ENCODE results near the gene TMPRSS6. TPM values are rescaled to one million over a fixed set of nuclear protein-coding genes. Genes with fewer than 3 reads are reported as not detected.

Gene TMPRSS6
- total RNA-seq, 1 donor from 2014 or later, result not detected

DNA sequence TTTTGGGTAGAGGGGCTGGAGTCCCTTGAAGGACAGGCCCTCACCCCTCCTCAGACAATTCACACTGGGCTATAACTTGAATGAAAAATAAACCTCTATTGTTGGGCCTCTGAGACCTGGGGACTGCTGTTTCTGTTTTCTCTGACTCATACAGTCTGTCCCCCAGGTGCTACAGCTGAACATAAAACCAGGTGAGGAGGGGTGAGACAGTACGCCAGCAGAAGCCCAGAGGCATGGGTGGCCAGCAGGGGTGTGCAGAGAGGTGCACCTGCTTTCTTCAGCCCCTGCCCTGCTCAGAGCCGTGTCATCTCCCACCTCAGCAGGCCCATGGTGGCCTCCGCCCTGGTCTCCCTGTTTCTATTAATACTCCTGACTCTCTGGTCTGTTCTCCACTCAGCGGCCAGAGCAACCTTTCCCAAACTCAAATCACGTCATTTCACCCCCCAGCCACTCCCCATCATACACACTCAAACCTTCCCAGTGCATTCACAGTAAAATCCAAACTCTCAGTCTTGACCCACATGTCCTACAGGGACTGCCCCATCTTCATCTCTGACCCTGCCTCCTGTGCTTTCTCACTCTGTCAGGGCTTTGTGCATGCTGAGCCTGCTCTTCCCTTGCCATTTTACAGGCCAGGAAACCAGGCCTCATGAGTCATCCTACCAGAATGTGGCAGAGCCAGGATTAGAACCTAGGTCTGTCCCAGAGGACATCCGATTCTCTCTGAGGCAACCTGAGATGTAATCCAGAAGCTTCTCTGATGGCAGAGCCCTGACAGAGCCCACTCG lies 45.6 kb upstream of the TMPRSS6 start:
- TF ChIP-seq, protein P1, sequence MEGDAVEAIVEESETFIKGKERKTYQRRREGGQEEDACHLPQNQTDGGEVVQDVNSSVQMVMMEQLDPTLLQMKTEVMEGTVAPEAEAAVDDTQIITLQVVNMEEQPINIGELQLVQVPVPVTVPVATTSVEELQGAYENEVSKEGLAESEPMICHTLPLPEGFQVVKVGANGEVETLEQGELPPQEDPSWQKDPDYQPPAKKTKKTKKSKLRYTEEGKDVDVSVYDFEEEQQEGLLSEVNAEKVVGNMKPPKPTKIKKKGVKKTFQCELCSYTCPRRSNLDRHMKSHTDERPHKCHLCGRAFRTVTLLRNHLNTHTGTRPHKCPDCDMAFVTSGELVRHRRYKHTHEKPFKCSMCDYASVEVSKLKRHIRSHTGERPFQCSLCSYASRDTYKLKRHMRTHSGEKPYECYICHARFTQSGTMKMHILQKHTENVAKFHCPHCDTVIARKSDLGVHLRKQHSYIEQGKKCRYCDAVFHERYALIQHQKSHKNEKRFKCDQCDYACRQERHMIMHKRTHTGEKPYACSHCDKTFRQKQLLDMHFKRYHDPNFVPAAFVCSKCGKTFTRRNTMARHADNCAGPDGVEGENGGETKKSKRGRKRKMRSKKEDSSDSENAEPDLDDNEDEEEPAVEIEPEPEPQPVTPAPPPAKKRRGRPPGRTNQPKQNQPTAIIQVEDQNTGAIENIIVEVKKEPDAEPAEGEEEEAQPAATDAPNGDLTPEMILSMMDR (IDR thresholded peaks at IDR 0.05; ENCODE audit: insufficient read depth, low read length, poor library complexity, severe bottlenecking), result no peak
- no peaks in the 10 kb centered on the region for H3K36me3 ChIP-seq (ENCODE audit: control insufficient read depth, insufficient read depth, low read length)
- no peak for DNase-seq (ENCODE audit: low read depth)

DNA sequence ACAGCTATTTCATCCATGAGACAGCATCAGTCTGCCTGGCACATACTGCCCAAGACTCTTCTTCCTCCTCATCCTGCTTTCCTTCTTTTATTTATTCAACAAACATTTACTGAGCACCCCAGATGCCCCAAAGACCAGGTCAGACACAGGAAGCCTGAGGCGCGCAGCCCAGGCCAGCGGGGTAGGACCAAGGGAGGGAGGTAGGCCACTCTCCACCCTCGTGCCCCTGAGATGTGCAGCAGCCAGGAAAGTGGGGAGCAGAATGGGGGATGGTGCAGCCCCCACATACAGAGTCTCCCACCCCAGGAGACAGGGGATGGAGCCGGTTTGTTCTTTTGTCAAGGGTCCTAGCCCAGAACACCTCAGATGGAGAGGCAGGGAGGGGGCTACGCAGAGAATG lies 44.4 kb upstream of the TMPRSS6 start:
- H3K36me3 ChIP-seq (ENCODE audit: control insufficient read depth, insufficient read depth, low read length), result no peaks in the 10 kb centered on the region
- DNase-seq (ENCODE audit: low read depth), result no peak
- H3K27me3 ChIP-seq (ENCODE audit: control insufficient read depth, insufficient read depth, low read length), result no peaks in the 10 kb centered on the region
- TF ChIP-seq, protein P1 (IDR thresholded peaks at IDR 0.05; ENCODE audit: insufficient read depth, low read length, poor library complexity, severe bottlenecking), result no peak
- no peak overlapping the region for H3K4me3 ChIP-seq (ENCODE audit: low read depth, low read length)

More for the DNA sequence above, 45.6 kb upstream of the TMPRSS6 start:
- Histone ChIP-seq H3K4me3 (ENCODE audit: low read depth, low read length) (no peak overlapping the region), H3K27me3 (ENCODE audit: control insufficient read depth, insufficient read depth, low read length) (no peaks in the 10 kb centered on the region)

DNA sequence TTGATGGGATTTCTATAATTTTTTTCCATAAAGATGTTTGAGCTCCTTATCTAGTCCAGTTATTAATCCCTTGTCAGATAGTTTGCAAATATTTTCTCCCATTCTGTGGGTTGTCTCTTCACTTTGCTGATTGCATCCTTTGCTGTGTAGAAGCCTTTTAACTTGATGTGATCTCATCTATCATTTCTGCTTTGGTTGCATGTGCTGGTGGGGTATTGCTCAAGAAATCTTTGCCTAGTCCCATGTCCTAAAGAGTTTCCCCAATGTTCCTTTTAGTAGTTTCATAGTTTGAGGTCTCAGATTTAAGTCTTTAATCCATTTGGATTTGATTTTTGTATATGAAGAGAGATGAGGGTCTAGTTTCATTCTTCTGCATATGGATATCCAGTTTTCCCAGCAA lies 41.9 kb upstream of the TMPRSS6 start:
- no peak for DNase-seq (ENCODE audit: low read depth)
- TF ChIP-seq, protein P1 (IDR thresholded peaks at IDR 0.05; ENCODE audit: insufficient read depth, low read length, poor library complexity, severe bottlenecking), result no peak
- Histone ChIP-seq H3K4me3 (ENCODE audit: low read depth, low read length) (no peak overlapping the region), H3K27me3 (ENCODE audit: control insufficient read depth, insufficient read depth, low read length) (no peaks in the 10 kb centered on the region), H3K36me3 (ENCODE audit: control insufficient read depth, insufficient read depth, low read length) (no peaks in the 10 kb centered on the region)

DNA sequence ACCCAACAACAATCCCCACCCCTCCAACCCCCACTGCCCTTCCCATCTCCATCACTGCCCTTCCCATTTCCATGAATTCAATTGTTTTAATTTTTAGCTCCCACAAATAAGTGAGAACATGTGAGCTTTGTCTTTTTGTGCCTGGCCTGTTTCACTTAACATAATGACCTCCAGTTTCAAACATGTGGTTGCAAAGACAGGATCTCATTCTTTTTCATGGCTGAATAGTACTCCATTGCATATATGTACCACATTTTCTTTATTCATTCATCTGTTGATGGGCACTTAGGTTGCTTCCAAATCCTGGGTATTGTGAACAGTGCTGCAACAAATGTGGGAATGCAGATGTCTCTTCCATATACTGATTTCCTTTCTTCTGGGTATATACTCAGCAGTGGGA lies 41.2 kb upstream of the TMPRSS6 start:
- TF ChIP-seq, protein P1 (IDR thresholded peaks at IDR 0.05; ENCODE audit: insufficient read depth, low read length, poor library complexity, severe bottlenecking), result no peak
- H3K27me3 ChIP-seq (ENCODE audit: control insufficient read depth, insufficient read depth, low read length), result peaks cover 5% of the 10 kb centered on the region
- H3K4me3 ChIP-seq (ENCODE audit: low read depth, low read length), result no peak overlapping the region
- no peaks in the 10 kb centered on the region for H3K36me3 ChIP-seq (ENCODE audit: control insufficient read depth, insufficient read depth, low read length)
- no peak for DNase-seq (ENCODE audit: low read depth)

DNA sequence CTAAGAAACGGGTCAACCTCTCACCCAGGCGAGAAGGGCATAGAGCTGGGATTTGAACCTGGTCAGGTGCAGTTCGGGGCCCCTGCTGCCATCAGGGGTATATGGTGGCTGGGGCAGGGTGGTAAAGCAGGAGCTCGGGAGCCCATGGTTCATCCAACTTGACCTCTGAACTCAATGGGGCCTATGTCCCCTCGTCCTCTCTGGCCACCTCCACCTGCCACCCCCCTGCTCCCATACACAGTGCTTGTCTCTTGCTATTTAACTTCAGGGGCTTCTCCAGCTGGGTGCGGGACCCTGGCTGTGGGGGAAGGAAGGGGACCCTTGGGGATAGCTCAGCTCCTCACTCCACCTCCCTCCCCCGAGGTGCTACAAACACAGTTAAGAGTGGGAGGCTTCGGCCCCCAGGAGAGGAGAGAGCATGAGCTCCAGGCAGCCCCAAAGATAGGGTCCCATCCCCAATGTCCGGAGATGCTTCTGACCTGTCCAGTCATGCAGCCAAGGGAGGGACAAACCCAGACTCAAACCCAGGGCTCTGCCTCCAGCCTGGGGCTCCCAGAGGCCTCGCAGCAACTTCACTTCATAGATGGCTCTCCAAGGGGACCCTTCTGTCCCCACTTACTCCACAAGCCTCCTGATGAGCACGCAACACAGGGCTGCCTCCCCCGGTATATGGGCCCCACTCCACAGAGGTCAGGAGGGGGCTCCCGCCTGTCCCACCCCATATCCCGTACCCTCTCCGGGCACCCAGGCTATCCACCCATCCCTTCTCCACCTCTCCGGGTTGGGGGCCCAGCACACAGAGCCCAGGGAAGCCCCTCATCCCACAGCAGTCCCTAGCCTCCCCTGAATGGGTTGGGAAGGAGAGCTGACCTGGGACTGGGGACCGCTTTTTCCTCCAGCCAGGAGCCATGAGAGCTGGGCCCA lies 39.5 kb upstream of the TMPRSS6 start:
- TF ChIP-seq, protein P1 (IDR thresholded peaks at IDR 0.05; ENCODE audit: insufficient read depth, low read length, poor library complexity, severe bottlenecking), result no peak
- no peak overlapping the region for H3K4me3 ChIP-seq (ENCODE audit: low read depth, low read length)
- H3K27me3 ChIP-seq (ENCODE audit: control insufficient read depth, insufficient read depth, low read length), result peaks cover 7% of the 10 kb centered on the region
- H3K36me3 ChIP-seq (ENCODE audit: control insufficient read depth, insufficient read depth, low read length), result no peaks in the 10 kb centered on the region
- DNase-seq (ENCODE audit: low read depth), result no peak

All from kidney epithelial cell (primary cell).